Measurements from ENCODE around the gene NUDT8. TPM values are rescaled to one million over a fixed set of nuclear protein-coding genes. Genes with fewer than 3 reads are reported as not detected.

NUDT8 gene
- total RNA-seq, 2 experiments from 2014 or later: 18.6 to 20.1 TPM

- H3K27ac Mint-ChIP-seq: no peak overlapping the region
- DNase-seq: no peak
- ChIA-PET POLR2A (interaction anchor here (0.7 kb wide), 1 partner anchor 235 kb away, joined by 3 read pairs; no protein-coding TSS in a partner anchor), CTCF (interaction anchor here (1.4 to 3.7 kb wide), 4 partner anchors 16 to 42 kb away, joined by 3 to 63 read pairs (median 9); partner anchors contain the start of gene NUDT8)
- no peaks in the 10 kb centered on the region for H3K27me3 Mint-ChIP-seq (ENCODE audit: low read depth)
- no peak overlapping the region for H3K4me3 Mint-ChIP-seq
- H3K9me3 Mint-ChIP-seq (ENCODE audit: insufficient read depth): peaks cover 6% of the 10 kb centered on the region
- no peak for ATAC-seq
- H3K4me1 Mint-ChIP-seq (ENCODE audit: low read depth): peaks cover 8% of the 10 kb centered on the region
- peaks cover 6% of the 10 kb centered on the region for H3K36me3 Mint-ChIP-seq (ENCODE audit: low read depth)
Measured at GRCh38 chr11:67656278-67656922, 26.7 kb upstream of the NUDT8 start.

DNA sequence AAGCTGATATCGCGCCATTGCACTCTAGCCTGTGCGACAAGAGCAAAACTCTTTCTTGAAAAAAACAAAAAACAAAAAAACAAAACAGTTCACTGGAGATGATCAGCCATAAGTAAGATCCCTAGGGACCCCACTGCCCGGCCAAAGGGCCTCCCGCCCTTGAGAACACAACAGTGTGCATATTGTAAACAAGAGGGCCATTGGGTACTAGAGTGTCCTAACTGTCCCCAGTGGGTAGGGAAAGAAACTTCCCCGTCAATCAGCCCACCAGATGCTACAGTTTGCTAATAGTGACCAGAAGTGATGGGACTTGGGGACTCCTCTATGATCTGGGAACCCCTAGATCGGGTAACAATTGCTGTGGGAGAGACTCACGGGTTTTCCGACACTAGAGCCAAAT is 24.5 kb upstream of the NUDT8 start:
- Mint-ChIP-seq H3K36me3 (ENCODE audit: low read depth) (peaks cover 8% of the 10 kb centered on the region), H3K27ac (no peak overlapping the region), H3K4me3 (no peak overlapping the region), H3K27me3 (ENCODE audit: low read depth) (no peaks in the 10 kb centered on the region), H3K9me3 (ENCODE audit: insufficient read depth) (peaks cover 6% of the 10 kb centered on the region), H3K4me1 (ENCODE audit: low read depth) (peaks cover 26% of the 10 kb centered on the region)
- POLR2A ChIA-PET: no interaction called here
- CTCF ChIA-PET: interaction anchor here (1.0 to 2.1 kb wide), 2 partner anchors 24 to 40 kb away, joined by 3 to 11 read pairs; partner anchors contain the start of gene NUDT8
- DNase-seq: no peak
- no peak for ATAC-seq

- no peak overlapping the region for H3K27ac Mint-ChIP-seq
- DNase-seq (no peak), ATAC-seq (no peak)
- no peaks in the 10 kb centered on the region for H3K27me3 Mint-ChIP-seq (ENCODE audit: low read depth)
- peaks cover 29% of the 10 kb centered on the region for H3K4me1 Mint-ChIP-seq (ENCODE audit: low read depth)
- no peak overlapping the region for H3K4me3 Mint-ChIP-seq
- H3K9me3 Mint-ChIP-seq (ENCODE audit: insufficient read depth): peaks cover 6% of the 10 kb centered on the region
- ChIA-PET CTCF (interaction anchor here (2.8 kb wide), 1 partner anchor 23 kb away, joined by 22 read pairs; the partner anchor contains the start of gene NUDT8), POLR2A (no interaction called here)
- H3K36me3 Mint-ChIP-seq (ENCODE audit: low read depth): peaks cover 8% of the 10 kb centered on the region
Measured at GRCh38 chr11:67652965-67653845, 23.5 kb upstream of the NUDT8 start.

GRCh38 chr11:67651976-67652781 is 22.4 kb upstream of the NUDT8 start:
- Mint-ChIP-seq H3K4me3 (no peak overlapping the region), H3K36me3 (ENCODE audit: low read depth) (peaks cover 8% of the 10 kb centered on the region), H3K27ac (no peak overlapping the region), H3K27me3 (ENCODE audit: low read depth) (no peaks in the 10 kb centered on the region), H3K4me1 (ENCODE audit: low read depth) (peaks cover 38% of the 10 kb centered on the region), H3K9me3 (ENCODE audit: insufficient read depth) (peaks cover 6% of the 10 kb centered on the region)
- ChIA-PET CTCF (interaction anchor here (2.8 to 8.1 kb wide), 2 partner anchors 8 to 22 kb away, joined by 22 to 81 read pairs; partner anchors contain the start of gene NUDT8), POLR2A (interaction anchor here (0.7 kb wide), 1 partner anchor 215 kb away, joined by 3 read pairs; no protein-coding TSS in a partner anchor)
- ATAC-seq: no peak
- DNase-seq: no peak

DNA sequence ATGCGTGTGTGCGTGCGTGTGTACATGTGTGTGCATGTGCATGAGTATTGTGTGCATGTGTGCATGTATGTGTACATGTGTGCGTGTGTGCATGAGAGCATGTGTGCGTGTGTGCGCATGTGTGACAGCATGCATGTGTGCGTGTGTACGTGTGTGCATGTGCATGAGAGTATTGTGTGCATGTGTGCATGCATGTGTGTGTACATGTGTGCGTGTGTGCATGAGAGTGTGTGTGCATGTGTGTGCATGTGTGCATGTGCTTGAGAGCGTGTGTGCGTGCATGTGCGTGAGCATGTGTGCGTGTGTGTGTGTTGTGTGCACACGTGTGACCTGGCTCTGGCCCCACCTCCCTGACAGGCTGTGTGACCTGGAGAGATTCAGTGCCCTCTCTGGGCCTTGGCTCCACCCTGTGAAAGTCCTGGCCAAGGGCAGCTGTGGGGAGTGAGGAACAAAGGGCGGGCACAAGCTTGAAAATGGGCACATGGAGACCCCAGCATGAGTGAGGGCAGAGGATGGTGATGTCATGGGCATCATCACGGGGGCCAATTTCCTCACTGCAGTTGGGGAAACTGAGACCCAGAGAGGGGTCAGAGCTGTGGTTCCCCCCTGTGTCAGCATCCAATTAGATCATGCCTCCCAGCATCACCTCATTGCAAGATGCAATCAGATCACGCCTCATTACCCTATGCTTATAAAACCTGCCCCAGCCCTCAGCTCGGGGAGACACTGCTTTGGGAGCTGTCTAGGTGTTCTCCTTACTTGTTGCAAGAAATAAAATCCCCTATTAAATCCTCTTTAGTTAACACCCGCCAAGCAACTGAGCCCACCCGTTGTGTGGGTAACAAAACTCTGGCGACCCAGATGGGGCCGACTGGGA is 20.1 kb upstream of the NUDT8 start:
- peak overlapping the region; percentile 95 for H3K27ac Mint-ChIP-seq
- peak; percentile 51 for DNase-seq

GRCh38 chr11:67648796-67649613 is 19.3 kb upstream of the NUDT8 start:
- Mint-ChIP-seq H3K4me1 (ENCODE audit: low read depth) (peaks cover 59% of the 10 kb centered on the region), H3K27me3 (ENCODE audit: low read depth) (no peaks in the 10 kb centered on the region), H3K27ac (peak overlapping the region; percentile 95), H3K9me3 (ENCODE audit: insufficient read depth) (no peaks in the 10 kb centered on the region), H3K4me3 (peak overlapping the region; percentile 36), H3K36me3 (ENCODE audit: low read depth) (peaks cover 1% of the 10 kb centered on the region)
- ChIA-PET CTCF (interaction anchor here (1.1 to 8.3 kb wide), 10 partner anchors 9 to 66 kb away, joined by 3 to 111 read pairs (median 4); partner anchors contain the start of gene NUDT8), POLR2A (interaction anchor here (0.9 to 1.3 kb wide), 3 partner anchors 16 to 35 kb away, joined by 3 to 4 read pairs (median 3); no protein-coding TSS in a partner anchor)
- no peak for ATAC-seq
- peak; percentile 40 for DNase-seq

More for the DNA sequence above, 20.1 kb upstream of the NUDT8 start:
- Mint-ChIP-seq H3K36me3 (ENCODE audit: low read depth) (peaks cover 1% of the 10 kb centered on the region), H3K4me3 (peak overlapping the region; percentile 76), H3K27me3 (ENCODE audit: low read depth) (no peaks in the 10 kb centered on the region), H3K9me3 (ENCODE audit: insufficient read depth) (peaks cover 2% of the 10 kb centered on the region), H3K4me1 (ENCODE audit: low read depth) (peaks cover 57% of the 10 kb centered on the region)
- ChIA-PET POLR2A (interaction anchor here (0.9 kb wide), 1 partner anchor 17 kb away, joined by 3 read pairs; no protein-coding TSS in a partner anchor), CTCF (interaction anchor here (1.1 to 8.3 kb wide), 5 partner anchors 10 to 32 kb away, joined by 3 to 111 read pairs (median 5); partner anchors contain the start of genes NUDT8 and TBX10)
- peak; percentile 5 for ATAC-seq

- H3K36me3 Mint-ChIP-seq (ENCODE audit: low read depth): peaks cover 1% of the 10 kb centered on the region
- no peak overlapping the region for H3K4me3 Mint-ChIP-seq
- H3K4me1 Mint-ChIP-seq (ENCODE audit: low read depth): peaks cover 60% of the 10 kb centered on the region
- ATAC-seq (peak; percentile 84), DNase-seq (peak; percentile 78)
- ChIA-PET CTCF (interaction anchor here (1.1 to 8.3 kb wide), 9 partner anchors 8 to 66 kb away, joined by 3 to 111 read pairs (median 4); partner anchors contain the start of gene NUDT8), POLR2A (interaction anchor here (1.0 to 1.3 kb wide), 3 partner anchors 13 to 34 kb away, joined by 3 to 4 read pairs (median 3); no protein-coding TSS in a partner anchor)
- H3K27ac Mint-ChIP-seq: peak overlapping the region; percentile 72
- no peaks in the 10 kb centered on the region for H3K27me3 Mint-ChIP-seq (ENCODE audit: low read depth)
- H3K9me3 Mint-ChIP-seq (ENCODE audit: insufficient read depth): no peaks in the 10 kb centered on the region
Measured at GRCh38 chr11:67648140-67648795, 18.5 kb upstream of the NUDT8 start.

DNA sequence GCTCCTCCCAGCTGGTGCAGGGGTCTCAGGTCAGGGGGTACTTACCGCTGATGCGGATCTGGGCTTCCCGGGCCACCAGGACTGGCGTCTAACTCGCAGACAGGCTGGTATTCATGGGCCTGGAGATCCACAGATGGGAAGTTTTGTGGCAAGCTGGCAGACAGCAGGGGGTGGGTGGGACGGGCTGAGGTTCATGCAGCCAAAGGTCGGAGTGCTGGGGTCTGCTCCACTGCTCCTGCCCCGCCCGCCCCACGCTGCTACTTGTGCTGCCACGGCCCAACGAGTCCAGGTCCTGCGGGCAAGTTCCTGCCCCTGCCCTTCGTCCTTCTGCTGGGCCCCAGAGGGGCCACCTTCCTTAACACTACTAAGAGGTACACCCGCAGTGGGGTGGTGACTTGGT is 17.7 kb upstream of the NUDT8 start:
- peaks cover 1% of the 10 kb centered on the region for H3K36me3 Mint-ChIP-seq (ENCODE audit: low read depth)

More for the DNA sequence above, 17.7 kb upstream of the NUDT8 start:
- no peak for ATAC-seq
- POLR2A ChIA-PET: interaction anchor here (0.9 to 1.8 kb wide), 4 partner anchors 13 to 33 kb away, joined by 3 to 7 read pairs (median 4); partner anchors contain the start of gene NUDT8
- Mint-ChIP-seq H3K4me1 (ENCODE audit: low read depth) (peaks cover 60% of the 10 kb centered on the region), H3K9me3 (ENCODE audit: insufficient read depth) (no peaks in the 10 kb centered on the region), H3K27me3 (ENCODE audit: low read depth) (no peaks in the 10 kb centered on the region), H3K4me3 (no peak overlapping the region), H3K27ac (peak overlapping the region; percentile 83)
- CTCF ChIA-PET: interaction anchor here (1.1 to 8.3 kb wide), 6 partner anchors 9 to 65 kb away, joined by 3 to 111 read pairs (median 5); partner anchors contain the start of gene NUDT8
- DNase-seq: no peak
